Gastrocnemius medialis (tissue), 4 donors: ENCODE results near the gene SPATA13.

ENCODE experiments used
- POLR2A ChIP-seq, 2 donors: fragments of 450-650 bp; IDR thresholded peaks; one replicate each; pipeline ENCODE4 v1.6.1; 2017; ENCODE audit warnings: antibody characterized with exemption in 2 of 2, mild to moderate bottlenecking in 2 of 2, moderate library complexity in 2 of 2
- TF ChIP-seq, protein P1 (sequence below), 5 experiments: fragments of 450-650 bp in 3 of 5; fragments of 200-600 bp in 2 of 5; sonication (generic) in 2 of 5; IDR thresholded peaks in 4 of 5; conservative IDR thresholded peaks in 1 of 5; 1 replicate in 4 of 5; 2 replicates in 1 of 5; pipeline ENCODE4 v1.5.1; 2016 to 2019; ENCODE audit warnings: antibody characterized with exemption in 5 of 5, mild to moderate bottlenecking in 3 of 5, moderate library complexity in 3 of 5

DNA sequence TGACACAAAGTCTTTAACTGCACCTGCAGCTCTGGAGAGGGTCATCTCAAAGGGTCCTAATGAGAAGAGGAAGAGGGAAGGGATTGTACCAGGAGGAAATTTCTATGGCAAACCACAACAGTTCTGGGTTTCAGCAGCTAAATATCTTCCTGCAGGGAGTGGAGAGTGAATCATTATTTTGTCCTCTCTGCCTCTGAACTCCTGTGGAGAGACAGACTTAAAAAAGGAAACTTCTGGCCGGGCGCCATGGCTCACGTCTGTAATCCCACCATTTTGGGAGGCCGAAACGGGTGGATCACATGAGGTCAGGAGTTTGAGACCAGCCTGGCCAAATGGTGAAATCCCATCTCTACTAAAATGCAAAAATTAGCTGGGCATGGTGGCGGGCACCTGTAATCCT lies 132.0 kb downstream of the SPATA13 start:
- TF ChIP-seq POLR2A (IDR thresholded peaks at IDR 0.05): no peak
- TF ChIP-seq, protein P1, sequence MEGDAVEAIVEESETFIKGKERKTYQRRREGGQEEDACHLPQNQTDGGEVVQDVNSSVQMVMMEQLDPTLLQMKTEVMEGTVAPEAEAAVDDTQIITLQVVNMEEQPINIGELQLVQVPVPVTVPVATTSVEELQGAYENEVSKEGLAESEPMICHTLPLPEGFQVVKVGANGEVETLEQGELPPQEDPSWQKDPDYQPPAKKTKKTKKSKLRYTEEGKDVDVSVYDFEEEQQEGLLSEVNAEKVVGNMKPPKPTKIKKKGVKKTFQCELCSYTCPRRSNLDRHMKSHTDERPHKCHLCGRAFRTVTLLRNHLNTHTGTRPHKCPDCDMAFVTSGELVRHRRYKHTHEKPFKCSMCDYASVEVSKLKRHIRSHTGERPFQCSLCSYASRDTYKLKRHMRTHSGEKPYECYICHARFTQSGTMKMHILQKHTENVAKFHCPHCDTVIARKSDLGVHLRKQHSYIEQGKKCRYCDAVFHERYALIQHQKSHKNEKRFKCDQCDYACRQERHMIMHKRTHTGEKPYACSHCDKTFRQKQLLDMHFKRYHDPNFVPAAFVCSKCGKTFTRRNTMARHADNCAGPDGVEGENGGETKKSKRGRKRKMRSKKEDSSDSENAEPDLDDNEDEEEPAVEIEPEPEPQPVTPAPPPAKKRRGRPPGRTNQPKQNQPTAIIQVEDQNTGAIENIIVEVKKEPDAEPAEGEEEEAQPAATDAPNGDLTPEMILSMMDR (IDR thresholded peaks at IDR 0.05 in 4 of 5, conservative IDR thresholded peaks at IDR 0.05 in 1 of 5): no peak
